RWPE2 (cell line): ENCODE results near the gene PPP1R15A.

Experiments
- ATAC-seq: fragments of 200-7000 bp; cut with Tn5 transposase; 3 replicates; pipeline ENCODE4 v1.9.1; 2021; ENCODE audit warnings: low read depth
- DNase-seq: peaks from one replicate; pipeline ENCODE4 v3.0.0-alpha.2; 2020; ENCODE audit warnings: low spot score
- H3K27ac ChIP-seq: fragments of 450-650 bp; 2 replicates; pipeline ENCODE4 v1.5.1; 2017; ENCODE audit warnings: mild to moderate bottlenecking; ENCODE audit not compliant: poor library complexity, severe bottlenecking
- H3K27me3 ChIP-seq: fragments of 250-450 bp; sonication (Bioruptor Pico); 2 replicates; pipeline ENCODE4 v1.5.1; 2021; ENCODE audit warnings: mild to moderate bottlenecking, moderate library complexity; ENCODE audit not compliant: insufficient read depth, poor library complexity, severe bottlenecking
- H3K36me3 ChIP-seq: fragments of 250-450 bp; sonication (Bioruptor Pico); 2 replicates; pipeline ENCODE4 v1.5.1; 2020; ENCODE audit warnings: low read depth, mild to moderate bottlenecking, moderate library complexity
- H3K4me1 ChIP-seq: fragments of 250-450 bp; sonication (Bioruptor Pico); 2 replicates; pipeline ENCODE4 v1.5.1; 2021; ENCODE audit warnings: mild to moderate bottlenecking, moderate library complexity; ENCODE audit not compliant: insufficient read depth, poor library complexity, severe bottlenecking
- H3K4me3 ChIP-seq: fragments of 250-450 bp; sonication (Bioruptor Pico); 2 replicates; pipeline ENCODE4 v1.5.1; 2021; ENCODE audit warnings: mild to moderate bottlenecking, moderate library complexity; ENCODE audit not compliant: severe bottlenecking
- H3K9me3 ChIP-seq: fragments of 250-450 bp; sonication (Bioruptor Pico); 2 replicates; pipeline ENCODE4 v1.5.1; 2021; ENCODE audit warnings: mild to moderate bottlenecking, moderate library complexity; ENCODE audit not compliant: severe bottlenecking
- TF ChIP-seq, protein P1 (sequence below): fragments of 450-650 bp; IDR thresholded peaks from one replicate; pipeline ENCODE4 v1.5.1; 2017; ENCODE audit warnings: mild to moderate bottlenecking, moderate library complexity; ENCODE audit not compliant: poor library complexity, severe bottlenecking

PPP1R15A gene

GRCh38 chr19:48872182-48872883 is at the start of gene PPP1R15A:
PPP1R15A (plus strand) TSS chr19:48872421; CDS start chr19:48873234, 813 bp downstream.
- H3K9me3 ChIP-seq: no peaks in the 10 kb centered on the region
- peaks cover 16% of the 10 kb centered on the region for H3K4me1 ChIP-seq
- H3K27me3 ChIP-seq: no peaks in the 10 kb centered on the region
- TF ChIP-seq, protein P1, sequence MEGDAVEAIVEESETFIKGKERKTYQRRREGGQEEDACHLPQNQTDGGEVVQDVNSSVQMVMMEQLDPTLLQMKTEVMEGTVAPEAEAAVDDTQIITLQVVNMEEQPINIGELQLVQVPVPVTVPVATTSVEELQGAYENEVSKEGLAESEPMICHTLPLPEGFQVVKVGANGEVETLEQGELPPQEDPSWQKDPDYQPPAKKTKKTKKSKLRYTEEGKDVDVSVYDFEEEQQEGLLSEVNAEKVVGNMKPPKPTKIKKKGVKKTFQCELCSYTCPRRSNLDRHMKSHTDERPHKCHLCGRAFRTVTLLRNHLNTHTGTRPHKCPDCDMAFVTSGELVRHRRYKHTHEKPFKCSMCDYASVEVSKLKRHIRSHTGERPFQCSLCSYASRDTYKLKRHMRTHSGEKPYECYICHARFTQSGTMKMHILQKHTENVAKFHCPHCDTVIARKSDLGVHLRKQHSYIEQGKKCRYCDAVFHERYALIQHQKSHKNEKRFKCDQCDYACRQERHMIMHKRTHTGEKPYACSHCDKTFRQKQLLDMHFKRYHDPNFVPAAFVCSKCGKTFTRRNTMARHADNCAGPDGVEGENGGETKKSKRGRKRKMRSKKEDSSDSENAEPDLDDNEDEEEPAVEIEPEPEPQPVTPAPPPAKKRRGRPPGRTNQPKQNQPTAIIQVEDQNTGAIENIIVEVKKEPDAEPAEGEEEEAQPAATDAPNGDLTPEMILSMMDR: no peak
- H3K4me3 ChIP-seq: peak within 1 kb of the TSS; percentile 86
- peaks cover 47% of the 10 kb centered on the region for H3K36me3 ChIP-seq
- H3K27ac ChIP-seq: peak within 1 kb of the TSS; percentile 91
- ATAC-seq: peak; percentile 24
- DNase-seq: peak; percentile 92

GRCh38 chr19:48822514-48822913 is 49.7 kb upstream of the PPP1R15A start:
- no peak overlapping the region for H3K27ac ChIP-seq
- peaks cover 10% of the 10 kb centered on the region for H3K4me1 ChIP-seq
- H3K36me3 ChIP-seq: no peaks in the 10 kb centered on the region
- H3K9me3 ChIP-seq: no peaks in the 10 kb centered on the region
- ATAC-seq (no peak), DNase-seq (no peak)
- no peak overlapping the region for H3K4me3 ChIP-seq
- H3K27me3 ChIP-seq: no peaks in the 10 kb centered on the region
- TF ChIP-seq, protein P1: no peak

DNA sequence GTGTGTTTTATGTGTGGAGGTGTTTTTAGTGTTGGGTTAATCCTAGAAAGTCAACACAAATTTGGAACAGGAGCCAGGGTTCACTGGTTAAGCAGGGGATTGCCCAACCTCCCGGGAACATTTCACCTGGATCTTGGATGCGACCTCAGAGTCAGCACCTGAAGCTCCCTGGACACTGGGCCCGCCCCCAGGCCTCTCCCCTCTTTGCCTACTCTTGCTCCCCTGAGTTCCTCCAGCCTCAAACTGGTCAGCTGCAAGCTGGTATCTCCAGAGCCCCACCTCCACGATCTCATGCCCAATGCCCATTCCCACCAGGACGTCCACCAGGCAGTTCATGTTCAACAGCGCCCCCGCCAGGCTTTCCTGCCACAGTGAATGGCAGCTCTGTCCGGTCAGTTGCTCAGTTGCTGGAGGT is 45.6 kb upstream of the PPP1R15A start:
- TF ChIP-seq, protein P1: no peak
- Histone ChIP-seq H3K9me3 (no peaks in the 10 kb centered on the region), H3K27me3 (no peaks in the 10 kb centered on the region), H3K36me3 (no peaks in the 10 kb centered on the region), H3K4me3 (no peak overlapping the region), H3K27ac (no peak overlapping the region), H3K4me1 (no peaks in the 10 kb centered on the region)
- DNase-seq (no peak), ATAC-seq (no peak)

- H3K9me3 ChIP-seq: no peaks in the 10 kb centered on the region
- H3K27me3 ChIP-seq: no peaks in the 10 kb centered on the region
- H3K27ac ChIP-seq: no peak overlapping the region
- H3K36me3 ChIP-seq: no peaks in the 10 kb centered on the region
- no peak overlapping the region for H3K4me3 ChIP-seq
- no peaks in the 10 kb centered on the region for H3K4me1 ChIP-seq
- ATAC-seq (no peak), DNase-seq (no peak)
- TF ChIP-seq, protein P1: no peak
Measured at GRCh38 chr19:48830088-48830487, 42.1 kb upstream of the PPP1R15A start.

GRCh38 chr19:48830965-48831364 is 41.3 kb upstream of the PPP1R15A start:
- H3K4me3 ChIP-seq: no peak overlapping the region
- H3K27ac ChIP-seq: no peak overlapping the region
- TF ChIP-seq, protein P1: no peak
- no peaks in the 10 kb centered on the region for H3K27me3 ChIP-seq
- H3K9me3 ChIP-seq: no peaks in the 10 kb centered on the region
- no peaks in the 10 kb centered on the region for H3K4me1 ChIP-seq
- DNase-seq (no peak), ATAC-seq (no peak)
- H3K36me3 ChIP-seq: no peaks in the 10 kb centered on the region
